ENCODE data around the gene OR52J3.

OR52J3 gene

DNA sequence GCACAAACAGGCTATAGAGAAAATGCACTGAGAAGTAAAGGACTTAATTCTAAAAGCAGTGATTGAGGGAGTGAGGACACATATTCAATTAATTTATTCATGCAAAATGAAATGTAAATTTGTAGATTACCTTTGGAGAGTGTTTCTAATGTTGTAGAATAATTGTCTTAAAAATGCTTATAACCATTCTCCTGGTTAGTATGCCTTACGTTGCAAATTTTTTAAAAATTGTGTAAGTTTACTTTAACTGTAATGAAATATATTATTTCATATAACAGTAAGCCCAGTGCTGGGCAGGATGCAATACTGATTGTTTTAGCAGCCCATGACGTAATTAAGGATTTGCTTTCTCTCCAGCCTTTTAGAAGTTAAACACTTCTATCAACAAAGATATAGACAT, 49.7 kb downstream of the OR52J3 start:
- DNase-seq (ENCODE audit: low spot score), result no peak
